Measurements from ENCODE around the gene RBM26. TPM values are rescaled to one million over a fixed set of nuclear protein-coding genes. Genes with fewer than 3 reads are reported as not detected.

The RBM26 gene
- polyA plus RNA-seq, 1 donor from 2014 or later = 112 TPM

GRCh38 chr13:79387853-79388252 lies 18.2 kb downstream of the RBM26 start:
- H3K27ac ChIP-seq (ENCODE audit: low read length) = no peak overlapping the region
- no peak overlapping the region for H3K9ac ChIP-seq (ENCODE audit: low read length)
- H3K4me2 ChIP-seq (ENCODE audit: low read length) = no peak overlapping the region
- H3K79me2 ChIP-seq (replicated peaks; ENCODE audit: insufficient read depth, low read length) = peaks cover 84% of the 10 kb centered on the region
- no peak for TF ChIP-seq REST (IDR thresholded peaks at IDR 0.05; ENCODE audit: borderline replicate concordance)
- TF ChIP-seq CTCF (IDR thresholded peaks at IDR 0.05; ENCODE audit: poor library complexity, severe bottlenecking) = no peak
- no peak for TF ChIP-seq MXI1 (conservative IDR thresholded peaks at IDR 0.05; ENCODE audit: poor library complexity, severe bottlenecking)
- no peak for TF ChIP-seq TAF1 (IDR thresholded peaks at IDR 0.05; ENCODE audit: low read depth)
- no peak for TF ChIP-seq EP300 (conservative IDR thresholded peaks at IDR 0.05; ENCODE audit: poor library complexity, severe bottlenecking)
- no peak for TF ChIP-seq SMC3 (conservative IDR thresholded peaks at IDR 0.05; ENCODE audit: poor library complexity)
- no peak for TF ChIP-seq RAD21 (conservative IDR thresholded peaks at IDR 0.05)
- TF ChIP-seq EZH2 (IDR thresholded peaks at IDR 0.05; ENCODE audit: borderline replicate concordance, insufficient read depth, low read length, poor library complexity, severe bottlenecking) = no peak
- TF ChIP-seq POLR2AphosphoS5 (IDR thresholded peaks at IDR 0.05) = no peak
- no peaks in the 10 kb centered on the region for H3F3A ChIP-seq (ENCODE audit: insufficient read depth, low read length, poor library complexity, severe bottlenecking)
- H3K9me3 ChIP-seq (ENCODE audit: low read length) = no peaks in the 10 kb centered on the region
- no peaks in the 10 kb centered on the region for H3K9me2 ChIP-seq (ENCODE audit: insufficient read depth, low read length)
- peaks cover 3% of the 10 kb centered on the region for H3K36me3 ChIP-seq (ENCODE audit: insufficient read depth, low read length)
- H3K4me3 ChIP-seq (ENCODE audit: low read length) = no peak overlapping the region
- no peak overlapping the region for H2AFZ ChIP-seq (ENCODE audit: low read depth, low read length)
- no peaks in the 10 kb centered on the region for H4K20me1 ChIP-seq (ENCODE audit: insufficient read depth)
- no peaks in the 10 kb centered on the region for H3K27me3 ChIP-seq (ENCODE audit: insufficient read depth, low read depth, low read length)

GRCh38 chr13:79386125-79386826 lies 19.8 kb downstream of the RBM26 start:
- no peaks in the 10 kb centered on the region for H3F3A ChIP-seq (ENCODE audit: insufficient read depth, low read length, poor library complexity, severe bottlenecking)
- H3K9me2 ChIP-seq (ENCODE audit: insufficient read depth, low read length) = no peaks in the 10 kb centered on the region
- no peak overlapping the region for H3K4me2 ChIP-seq (ENCODE audit: low read length)
- no peak for TF ChIP-seq POLR2AphosphoS5 (IDR thresholded peaks at IDR 0.05)
- no peak for TF ChIP-seq RAD21 (conservative IDR thresholded peaks at IDR 0.05)
- TF ChIP-seq REST (IDR thresholded peaks at IDR 0.05; ENCODE audit: borderline replicate concordance) = no peak
- TF ChIP-seq EZH2 (IDR thresholded peaks at IDR 0.05; ENCODE audit: borderline replicate concordance, insufficient read depth, low read length, poor library complexity, severe bottlenecking) = no peak
- H3K27ac ChIP-seq (ENCODE audit: low read length) = no peak overlapping the region
- H3K79me2 ChIP-seq (replicated peaks; ENCODE audit: insufficient read depth, low read length) = peaks cover 95% of the 10 kb centered on the region
- H3K9ac ChIP-seq (ENCODE audit: low read length) = no peak overlapping the region
- no peak overlapping the region for H2AFZ ChIP-seq (ENCODE audit: low read depth, low read length)
- no peaks in the 10 kb centered on the region for H4K20me1 ChIP-seq (ENCODE audit: insufficient read depth)
- no peaks in the 10 kb centered on the region for H3K27me3 ChIP-seq (ENCODE audit: insufficient read depth, low read depth, low read length)
- no peaks in the 10 kb centered on the region for H3K9me3 ChIP-seq (ENCODE audit: low read length)
- H3K36me3 ChIP-seq (ENCODE audit: insufficient read depth, low read length) = peaks cover 3% of the 10 kb centered on the region
- no peak overlapping the region for H3K4me3 ChIP-seq (ENCODE audit: low read length)

All from neural cell (in vitro differentiated cells).